ENCODE results near the gene PPDPF.

The PPDPF gene

DNA sequence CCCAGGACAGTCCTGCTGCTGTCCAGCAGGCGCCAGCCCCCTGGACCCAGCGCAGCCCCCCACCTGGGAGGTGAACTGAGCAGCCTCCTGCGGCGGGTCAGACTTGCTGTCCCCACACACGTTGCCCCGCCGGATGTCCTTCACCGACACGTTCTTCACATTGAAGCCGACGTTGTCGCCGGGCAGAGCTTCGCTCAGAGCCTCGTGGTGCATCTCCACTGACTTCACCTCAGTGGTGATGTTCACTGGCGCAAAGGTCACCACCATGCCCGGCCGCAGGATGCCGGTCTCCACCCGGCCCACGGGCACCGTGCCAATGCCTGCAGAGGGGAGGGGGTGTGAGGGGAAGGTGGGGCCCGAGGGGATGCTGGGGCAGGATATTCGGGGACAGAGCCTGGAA, 30.1 kb upstream of the PPDPF start:
- peaks cover 0 to 8% of the 10 kb centered on the region in 2 donors for H3K4me1 ChIP-seq (ENCODE audit: control insufficient read depth in 1 of 2, insufficient read depth in 2 of 2, low read length in 2 of 2)
- peaks cover 16% of the 10 kb centered on the region for H3K27me3 ChIP-seq (ENCODE audit: low read depth, low read length)
- H3K4me3 ChIP-seq (ENCODE audit: low read depth in 1 of 2, low read length in 2 of 2): no peak overlapping the region
- no peak overlapping the region for H3K27ac ChIP-seq (ENCODE audit: low read length)
- peaks cover 0 to 8% of the 10 kb centered on the region in 2 donors for H3K9me3 ChIP-seq (ENCODE audit: control insufficient read depth in 1 of 2, low read length in 2 of 2)
- no peaks in the 10 kb centered on the region for H3K36me3 ChIP-seq (ENCODE audit: control insufficient read depth in 1 of 2, insufficient read depth in 2 of 2, low read length in 2 of 2)

DNA sequence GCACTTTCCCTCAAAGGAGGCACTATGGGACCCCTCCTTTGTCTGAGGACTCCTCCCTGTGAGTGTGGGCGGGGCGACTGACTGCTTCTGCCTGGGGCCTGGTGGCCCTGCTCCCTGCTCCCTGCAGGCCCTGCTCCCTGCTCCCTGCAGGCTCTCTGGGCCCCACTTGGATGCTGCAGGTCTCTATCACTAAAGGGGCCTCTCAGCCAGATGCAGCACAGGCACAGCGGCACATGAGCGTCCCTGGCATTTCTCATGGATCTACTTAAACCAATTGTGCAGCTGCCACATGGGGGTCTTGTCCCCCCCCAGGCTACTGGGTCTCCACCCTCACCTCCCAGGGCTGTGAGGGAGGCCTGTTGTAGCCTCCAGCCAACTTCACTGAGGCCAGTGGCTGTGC, 29.5 kb upstream of the PPDPF start:
- no peaks in the 10 kb centered on the region for H3K36me3 ChIP-seq (ENCODE audit: control insufficient read depth in 1 of 2, insufficient read depth in 2 of 2, low read length in 2 of 2)
- H3K4me1 ChIP-seq (ENCODE audit: control insufficient read depth in 1 of 2, insufficient read depth in 2 of 2, low read length in 2 of 2): peaks cover 0 to 12% of the 10 kb centered on the region in 2 donors
- H3K27me3 ChIP-seq (ENCODE audit: low read depth, low read length): peaks cover 16% of the 10 kb centered on the region
- H3K27ac ChIP-seq (ENCODE audit: low read length): no peak overlapping the region
- H3K4me3 ChIP-seq (ENCODE audit: low read depth in 1 of 2, low read length in 2 of 2): no peak overlapping the region
- peaks cover 0 to 6% of the 10 kb centered on the region in 2 donors for H3K9me3 ChIP-seq (ENCODE audit: control insufficient read depth in 1 of 2, low read length in 2 of 2)

DNA sequence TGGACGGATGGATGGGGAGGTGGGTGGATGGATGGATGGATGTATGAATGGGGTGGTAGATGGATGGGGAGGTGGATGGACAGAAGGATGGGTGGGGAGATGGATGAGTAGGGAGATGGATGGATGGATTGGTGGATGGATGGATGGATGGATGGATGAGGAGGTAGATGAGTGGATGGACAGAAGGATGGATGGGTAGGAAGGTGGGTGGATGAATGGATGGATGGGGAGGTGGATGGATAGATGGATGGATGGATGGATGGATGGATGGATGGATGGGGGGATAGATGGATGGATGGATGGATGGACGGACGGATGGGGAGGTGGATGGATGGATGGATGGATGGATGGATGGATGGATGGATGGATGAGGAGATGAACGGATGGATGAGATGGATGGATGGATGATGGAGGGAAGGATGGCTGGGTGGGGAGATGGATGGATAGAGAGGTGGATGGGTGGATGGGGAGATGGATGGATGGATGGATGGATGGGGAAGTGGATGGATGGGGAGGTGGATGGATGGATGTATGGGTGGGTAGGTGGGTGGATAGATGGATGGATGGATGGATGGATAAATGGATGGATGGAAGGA, 28.8 kb upstream of the PPDPF start:
- Histone ChIP-seq H3K4me3 (ENCODE audit: low read depth in 1 of 2, low read length in 2 of 2) (no peak overlapping the region), H3K4me1 (ENCODE audit: control insufficient read depth in 1 of 2, insufficient read depth in 2 of 2, low read length in 2 of 2) (peaks cover 0 to 17% of the 10 kb centered on the region in 2 donors), H3K9me3 (ENCODE audit: control insufficient read depth in 1 of 2, low read length in 2 of 2) (no peaks in the 10 kb centered on the region), H3K27ac (ENCODE audit: low read length) (no peak overlapping the region), H3K27me3 (ENCODE audit: low read depth, low read length) (peaks cover 16% of the 10 kb centered on the region), H3K36me3 (ENCODE audit: control insufficient read depth in 1 of 2, insufficient read depth in 2 of 2, low read length in 2 of 2) (no peaks in the 10 kb centered on the region)

DNA sequence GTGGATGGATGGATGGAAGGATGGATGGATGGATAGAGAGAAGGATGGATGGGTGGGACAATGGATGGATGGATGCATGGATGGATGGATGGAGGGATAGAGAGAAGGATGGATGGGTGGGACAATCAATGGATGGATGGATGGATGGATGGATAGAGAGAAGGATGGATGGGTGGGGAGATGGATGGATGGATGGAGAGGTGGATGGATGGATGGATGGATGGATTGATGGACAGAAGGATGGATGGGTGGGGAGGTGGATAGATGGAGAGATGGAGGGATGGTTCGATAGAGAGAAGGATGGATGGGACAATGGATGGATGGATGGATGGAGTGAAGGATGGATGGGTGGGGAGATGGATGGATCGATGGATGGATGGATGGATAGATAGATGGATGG, 28.0 kb upstream of the PPDPF start:
- Histone ChIP-seq H3K27ac (ENCODE audit: low read length) (no peak overlapping the region), H3K4me1 (ENCODE audit: control insufficient read depth in 1 of 2, insufficient read depth in 2 of 2, low read length in 2 of 2) (peaks cover 0 to 21% of the 10 kb centered on the region in 2 donors), H3K36me3 (ENCODE audit: control insufficient read depth in 1 of 2, insufficient read depth in 2 of 2, low read length in 2 of 2) (no peaks in the 10 kb centered on the region), H3K27me3 (ENCODE audit: low read depth, low read length) (peaks cover 19% of the 10 kb centered on the region), H3K9me3 (ENCODE audit: control insufficient read depth in 1 of 2, low read length in 2 of 2) (no peaks in the 10 kb centered on the region), H3K4me3 (ENCODE audit: low read depth in 1 of 2, low read length in 2 of 2) (no peak overlapping the region)

DNA sequence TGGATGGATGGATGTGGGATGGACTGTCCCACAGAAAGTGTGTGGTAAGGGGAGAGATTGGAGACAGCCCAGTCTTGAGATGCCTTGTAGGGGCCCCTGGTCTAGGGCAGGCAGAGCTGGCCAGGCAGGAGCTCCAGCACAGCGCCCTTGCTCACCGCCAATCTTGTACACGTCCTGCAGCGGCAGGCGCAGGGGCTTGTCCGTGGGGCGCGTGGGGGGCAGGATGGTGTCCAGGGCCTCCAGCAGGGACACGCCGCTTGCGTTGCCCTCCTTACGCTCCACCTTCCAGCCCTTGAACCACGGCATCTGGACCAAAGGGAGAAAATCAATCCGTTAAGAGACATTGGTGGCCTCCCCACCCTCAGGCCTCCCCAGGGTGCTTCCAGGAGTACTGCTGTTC, 27.6 kb upstream of the PPDPF start:
- no peak overlapping the region for H3K27ac ChIP-seq (ENCODE audit: low read length)
- peaks cover 20% of the 10 kb centered on the region for H3K27me3 ChIP-seq (ENCODE audit: low read depth, low read length)
- H3K36me3 ChIP-seq (ENCODE audit: control insufficient read depth in 1 of 2, insufficient read depth in 2 of 2, low read length in 2 of 2): no peaks in the 10 kb centered on the region
- H3K4me1 ChIP-seq (ENCODE audit: control insufficient read depth in 1 of 2, insufficient read depth in 2 of 2, low read length in 2 of 2): peaks cover 0 to 21% of the 10 kb centered on the region in 2 donors
- no peak overlapping the region for H3K4me3 ChIP-seq (ENCODE audit: low read depth in 1 of 2, low read length in 2 of 2)
- H3K9me3 ChIP-seq (ENCODE audit: control insufficient read depth in 1 of 2, low read length in 2 of 2): no peaks in the 10 kb centered on the region

DNA sequence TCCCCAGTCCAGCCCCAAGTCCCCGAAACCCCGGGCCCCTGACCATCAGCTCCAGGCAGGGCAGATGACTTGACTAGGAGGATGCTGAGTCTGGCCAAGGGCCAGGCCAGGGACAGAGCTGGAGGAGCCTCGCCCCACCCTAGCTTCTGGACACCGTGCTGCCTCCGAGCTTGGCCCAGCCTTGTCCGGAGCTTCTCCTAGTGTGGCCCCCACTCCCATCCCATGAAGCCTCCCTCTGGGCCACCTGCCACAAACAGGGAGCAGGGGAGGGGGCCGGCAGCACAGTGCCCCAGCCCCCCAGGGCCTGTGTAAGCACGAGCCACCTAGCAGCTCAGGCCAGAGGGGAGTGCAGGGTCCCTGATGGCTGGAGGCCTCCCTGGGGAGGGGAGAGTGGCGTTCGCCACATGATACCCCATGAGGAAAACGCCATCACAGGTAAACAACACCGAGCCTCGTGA, 27.0 kb upstream of the PPDPF start:
- Histone ChIP-seq H3K27me3 (ENCODE audit: low read depth, low read length) (peaks cover 23% of the 10 kb centered on the region), H3K4me3 (ENCODE audit: low read depth in 1 of 2, low read length in 2 of 2) (no peak overlapping the region), H3K4me1 (ENCODE audit: control insufficient read depth in 1 of 2, insufficient read depth in 2 of 2, low read length in 2 of 2) (peaks cover 0 to 22% of the 10 kb centered on the region in 2 donors), H3K36me3 (ENCODE audit: control insufficient read depth in 1 of 2, insufficient read depth in 2 of 2, low read length in 2 of 2) (no peaks in the 10 kb centered on the region), H3K9me3 (ENCODE audit: control insufficient read depth in 1 of 2, low read length in 2 of 2) (no peaks in the 10 kb centered on the region), H3K27ac (ENCODE audit: low read length) (no peak overlapping the region)

DNA sequence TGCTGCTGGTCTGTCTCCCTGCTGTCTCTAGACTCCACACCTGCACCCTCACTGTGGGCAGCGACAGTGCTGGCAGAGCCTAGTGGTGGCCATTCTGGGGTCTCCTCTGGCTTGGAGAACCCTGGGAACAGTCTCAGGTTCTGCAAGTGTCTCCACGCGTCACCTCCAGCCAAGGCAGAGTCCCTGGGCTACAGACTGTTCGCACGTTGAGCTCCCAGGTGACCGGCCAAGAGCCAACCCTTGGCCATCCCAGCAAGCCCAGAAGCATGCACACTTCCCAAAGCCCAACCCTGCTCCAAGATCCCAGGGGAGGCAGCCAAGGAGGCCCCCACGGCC, 26.5 kb upstream of the PPDPF start:
- Histone ChIP-seq H3K9me3 (ENCODE audit: control insufficient read depth in 1 of 2, low read length in 2 of 2) (no peaks in the 10 kb centered on the region), H3K27ac (ENCODE audit: low read length) (no peak overlapping the region), H3K4me3 (ENCODE audit: low read depth in 1 of 2, low read length in 2 of 2) (no peak overlapping the region), H3K27me3 (ENCODE audit: low read depth, low read length) (peaks cover 23% of the 10 kb centered on the region), H3K36me3 (ENCODE audit: control insufficient read depth in 1 of 2, insufficient read depth in 2 of 2, low read length in 2 of 2) (no peaks in the 10 kb centered on the region), H3K4me1 (ENCODE audit: control insufficient read depth in 1 of 2, insufficient read depth in 2 of 2, low read length in 2 of 2) (peaks cover 0 to 24% of the 10 kb centered on the region in 2 donors)

DNA sequence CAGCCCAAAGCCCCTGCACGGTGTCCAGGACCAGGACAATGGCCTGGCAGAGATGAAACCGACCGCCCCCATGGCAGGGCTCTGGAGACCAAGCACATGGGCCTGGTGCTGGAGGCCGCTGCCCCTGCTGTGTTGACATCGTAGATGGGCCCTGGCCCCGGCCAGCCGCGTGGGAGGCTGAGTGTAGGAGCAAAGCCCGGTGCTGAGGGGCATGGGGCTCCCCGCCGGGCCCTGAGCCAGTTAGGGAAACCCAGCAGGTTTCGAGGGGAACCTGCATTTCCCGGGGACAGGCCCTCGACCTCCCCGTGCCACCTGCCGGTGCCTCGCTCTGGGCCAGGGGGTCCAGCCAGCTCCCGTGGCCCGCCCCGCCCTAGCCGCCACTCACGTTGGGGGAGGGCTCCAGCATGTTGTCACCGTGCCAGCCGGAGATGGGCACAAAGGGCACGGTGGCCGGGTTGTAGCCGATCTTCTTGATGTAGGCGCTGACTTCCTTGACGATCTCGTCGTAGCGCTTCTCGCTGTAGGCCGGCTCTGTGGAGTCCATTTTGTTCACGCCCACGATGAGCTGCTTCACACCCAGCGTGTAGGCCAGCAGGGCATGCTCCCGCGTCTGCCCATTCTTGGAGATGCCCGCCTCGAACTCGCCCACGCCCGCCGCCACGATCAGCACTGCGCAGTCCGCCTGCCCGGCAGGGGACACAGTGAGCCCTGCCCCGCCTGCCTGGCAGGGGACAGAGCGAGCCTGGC, 26.0 kb upstream of the PPDPF start:
- H3K27ac ChIP-seq (ENCODE audit: low read length): no peak overlapping the region
- no peaks in the 10 kb centered on the region for H3K36me3 ChIP-seq (ENCODE audit: control insufficient read depth in 1 of 2, insufficient read depth in 2 of 2, low read length in 2 of 2)
- H3K4me3 ChIP-seq (ENCODE audit: low read depth in 1 of 2, low read length in 2 of 2): no peak overlapping the region
- H3K4me1 ChIP-seq (ENCODE audit: control insufficient read depth in 1 of 2, insufficient read depth in 2 of 2, low read length in 2 of 2): peaks cover 0 to 27% of the 10 kb centered on the region in 2 donors
- peaks cover 23% of the 10 kb centered on the region for H3K27me3 ChIP-seq (ENCODE audit: low read depth, low read length)
- no peaks in the 10 kb centered on the region for H3K9me3 ChIP-seq (ENCODE audit: control insufficient read depth in 1 of 2, low read length in 2 of 2)

DNA sequence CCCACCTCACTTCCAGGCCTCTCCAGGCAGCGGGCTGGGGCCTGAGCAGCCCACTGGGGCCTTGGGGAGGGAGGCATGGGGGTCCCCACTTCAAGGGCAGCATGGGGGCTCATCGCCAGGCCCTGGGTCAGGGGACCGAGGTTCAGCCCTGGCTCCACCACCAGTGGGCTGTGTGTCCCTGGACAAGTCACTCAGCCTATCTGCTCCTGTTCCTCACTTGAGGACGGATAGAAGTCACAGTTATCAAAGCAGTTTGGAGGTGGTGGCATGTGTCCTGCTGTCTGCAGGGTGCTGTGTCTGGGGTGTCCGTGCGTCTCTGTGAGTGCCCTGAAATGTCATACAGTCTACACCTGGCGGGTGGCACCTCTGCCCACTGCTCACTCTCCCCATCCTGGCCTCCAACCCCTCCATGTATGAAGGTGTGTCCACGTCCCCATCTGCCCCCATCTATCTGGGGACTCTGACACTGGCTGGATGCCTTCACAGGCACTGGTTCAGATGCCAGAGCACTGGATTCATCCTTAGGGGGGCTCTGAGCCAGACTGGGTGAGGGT, 25.3 kb upstream of the PPDPF start:
- no peaks in the 10 kb centered on the region for H3K9me3 ChIP-seq (ENCODE audit: control insufficient read depth in 1 of 2, low read length in 2 of 2)
- H3K27ac ChIP-seq (ENCODE audit: low read length): no peak overlapping the region
- H3K4me3 ChIP-seq (ENCODE audit: low read depth in 1 of 2, low read length in 2 of 2): no peak overlapping the region
- H3K4me1 ChIP-seq (ENCODE audit: control insufficient read depth in 1 of 2, insufficient read depth in 2 of 2, low read length in 2 of 2): peaks cover 0 to 30% of the 10 kb centered on the region in 2 donors
- no peaks in the 10 kb centered on the region for H3K36me3 ChIP-seq (ENCODE audit: control insufficient read depth in 1 of 2, insufficient read depth in 2 of 2, low read length in 2 of 2)
- peaks cover 29% of the 10 kb centered on the region for H3K27me3 ChIP-seq (ENCODE audit: low read depth, low read length)

DNA sequence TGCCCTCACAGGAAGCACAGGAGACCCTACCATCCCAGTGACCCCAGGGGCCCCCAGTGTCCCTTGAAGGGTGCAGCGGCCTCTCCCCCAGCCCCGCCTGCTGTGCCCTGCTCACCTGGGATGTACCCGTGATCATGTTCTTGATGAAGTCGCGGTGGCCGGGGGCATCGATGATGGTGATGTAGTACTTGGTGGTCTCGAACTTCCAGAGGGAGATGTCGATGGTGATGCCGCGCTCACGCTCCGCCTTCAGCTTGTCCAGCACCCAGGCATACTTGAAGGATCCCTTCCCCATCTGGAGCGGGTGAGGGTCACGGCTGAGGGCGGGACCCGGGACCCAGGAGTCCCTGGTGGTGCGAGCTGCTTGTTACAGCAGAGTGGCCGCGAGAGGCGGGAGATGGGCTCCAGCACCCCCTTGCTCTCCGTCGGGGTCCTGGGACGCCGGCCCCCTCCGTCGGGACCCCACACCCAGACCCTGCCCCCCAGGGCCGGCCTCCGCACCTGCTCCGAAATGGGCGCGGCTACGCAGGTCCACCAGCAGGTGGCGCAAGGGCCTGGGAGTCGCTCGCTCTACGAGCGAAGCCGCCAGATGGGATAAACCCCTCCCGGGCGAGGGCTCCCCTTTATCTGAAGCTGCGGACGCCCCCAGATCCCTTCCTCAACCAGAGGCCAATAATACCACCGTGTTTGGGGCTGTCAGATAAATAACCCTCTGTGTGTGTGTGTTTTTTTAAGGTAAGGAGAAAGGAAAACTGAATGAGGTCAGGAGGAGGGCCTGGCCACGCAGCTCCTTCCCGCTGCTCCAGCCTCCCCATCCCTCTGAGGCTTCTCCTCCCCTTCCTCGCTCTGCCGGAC, 24.6 kb upstream of the PPDPF start:
- no peaks in the 10 kb centered on the region for H3K36me3 ChIP-seq (ENCODE audit: control insufficient read depth in 1 of 2, insufficient read depth in 2 of 2, low read length in 2 of 2)
- peak overlapping the region; percentile 37 to 55 for H3K4me3 ChIP-seq (ENCODE audit: low read depth in 1 of 2, low read length in 2 of 2)
- H3K4me1 ChIP-seq (ENCODE audit: control insufficient read depth in 1 of 2, insufficient read depth in 2 of 2, low read length in 2 of 2): peaks cover 0 to 30% of the 10 kb centered on the region in 2 donors
- H3K27ac ChIP-seq (ENCODE audit: low read length): no peak overlapping the region
- peaks cover 30% of the 10 kb centered on the region for H3K27me3 ChIP-seq (ENCODE audit: low read depth, low read length)
- no peaks in the 10 kb centered on the region for H3K9me3 ChIP-seq (ENCODE audit: control insufficient read depth in 1 of 2, low read length in 2 of 2)

DNA sequence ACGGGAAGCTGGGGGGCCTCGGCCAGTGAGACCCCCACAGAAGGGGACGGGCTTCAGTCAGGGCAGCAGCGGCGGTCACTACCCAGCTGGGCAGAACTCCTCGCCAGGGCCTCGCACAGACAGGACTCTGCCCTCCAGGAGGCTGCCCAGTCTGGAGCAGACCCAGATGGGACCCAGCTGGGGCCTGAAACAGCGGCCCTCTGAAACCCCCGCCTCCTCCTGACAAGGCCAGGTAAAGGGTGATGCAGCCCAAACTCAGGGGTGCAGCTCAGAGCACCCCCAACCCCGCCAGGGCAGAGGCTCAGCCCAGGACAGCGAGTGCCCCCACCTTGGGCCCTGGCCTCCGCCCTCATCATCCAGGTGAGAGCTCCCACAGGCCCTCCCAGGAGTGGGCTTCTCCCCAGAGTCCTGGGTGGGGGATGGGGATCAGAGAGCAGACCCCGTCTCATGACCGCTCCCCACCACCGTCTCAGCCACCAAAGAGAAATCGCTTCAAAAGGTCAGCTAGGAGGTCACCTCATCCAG, 23.9 kb upstream of the PPDPF start:
- H3K4me1 ChIP-seq (ENCODE audit: control insufficient read depth in 1 of 2, insufficient read depth in 2 of 2, low read length in 2 of 2): peaks cover 0 to 30% of the 10 kb centered on the region in 2 donors
- peak overlapping the region; percentile 37 to 55 for H3K4me3 ChIP-seq (ENCODE audit: low read depth in 1 of 2, low read length in 2 of 2)
- H3K9me3 ChIP-seq (ENCODE audit: control insufficient read depth in 1 of 2, low read length in 2 of 2): no peaks in the 10 kb centered on the region
- peaks cover 25% of the 10 kb centered on the region for H3K27me3 ChIP-seq (ENCODE audit: low read depth, low read length)
- H3K27ac ChIP-seq (ENCODE audit: low read length): no peak overlapping the region
- no peaks in the 10 kb centered on the region for H3K36me3 ChIP-seq (ENCODE audit: control insufficient read depth in 1 of 2, insufficient read depth in 2 of 2, low read length in 2 of 2)

Measured in muscle layer of duodenum (tissue), 2 donors.